ENCODE results near the gene BOD1.

DNA sequence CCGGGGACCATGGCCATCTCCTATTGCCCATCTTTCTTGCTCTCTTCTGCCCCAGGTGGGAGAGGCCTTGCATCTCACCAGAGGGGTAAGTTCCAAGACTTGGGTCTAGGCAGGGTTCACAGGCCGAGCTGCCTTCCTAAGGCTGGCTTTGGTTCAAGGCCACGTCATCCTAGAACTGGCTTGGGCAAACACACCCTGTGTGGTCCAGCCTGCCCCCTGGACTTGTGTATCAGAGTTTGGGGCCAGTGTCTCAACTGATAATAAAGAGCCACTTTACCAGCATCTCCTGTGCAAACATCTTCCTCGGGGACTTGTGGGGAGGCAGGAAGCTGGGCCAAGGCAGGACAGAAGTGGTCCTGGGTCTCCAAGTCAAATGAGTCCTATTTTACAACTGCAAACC, 17.8 kb downstream of the BOD1 start:
- TF ChIP-seq EGR1 (IDR thresholded peaks at IDR 0.05) (no peak), CEBPB (IDR thresholded peaks at IDR 0.05) (no peak), CREB1 (IDR thresholded peaks at IDR 0.05; ENCODE audit: low read depth) (no peak), REST (IDR thresholded peaks at IDR 0.05; ENCODE audit: low read depth) (no peak), TCF12 (IDR thresholded peaks at IDR 0.05; ENCODE audit: low read depth) (no peak), NFIC (IDR thresholded peaks at IDR 0.05) (no peak)
- TF ChIP-seq, protein P1, sequence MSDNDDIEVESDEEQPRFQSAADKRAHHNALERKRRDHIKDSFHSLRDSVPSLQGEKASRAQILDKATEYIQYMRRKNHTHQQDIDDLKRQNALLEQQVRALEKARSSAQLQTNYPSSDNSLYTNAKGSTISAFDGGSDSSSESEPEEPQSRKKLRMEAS (IDR thresholded peaks at IDR 0.05): no peak
